NCI-H226 (cell line): Measurements from ENCODE around the gene FAF1.
A peak's percentile ranks its signal among the peaks of the same experiment; 100 is the strongest.
"Not testable (repeated sequence)": the region's sequence is repeated elsewhere in the genome, so short reads cannot be mapped to it uniquely, and the experiment has no call there.

Experiments
- DNase-seq: peaks from one replicate; pipeline ENCODE4 v3.0.0-alpha.2; 2015

The FAF1 gene

DNA sequence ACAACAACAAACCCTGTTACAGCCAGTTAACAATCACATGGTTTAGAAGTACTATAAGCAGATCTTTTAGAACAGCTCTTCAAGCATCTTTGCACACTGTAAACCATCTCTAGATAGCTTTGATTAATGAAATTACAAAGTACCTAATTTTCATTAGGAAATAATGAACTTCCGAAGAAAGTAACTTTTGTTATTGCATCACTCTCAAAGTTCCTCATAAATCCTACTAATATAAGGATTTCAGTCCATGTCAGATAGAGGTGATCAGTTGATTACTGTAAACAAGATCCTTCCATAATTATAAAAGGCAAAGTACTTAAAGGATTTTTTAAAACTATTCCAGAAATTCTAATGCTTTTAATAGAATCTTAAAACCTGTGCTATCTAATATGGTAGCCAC, 58.2 kb downstream of the FAF1 start:
- no peak for DNase-seq

DNA sequence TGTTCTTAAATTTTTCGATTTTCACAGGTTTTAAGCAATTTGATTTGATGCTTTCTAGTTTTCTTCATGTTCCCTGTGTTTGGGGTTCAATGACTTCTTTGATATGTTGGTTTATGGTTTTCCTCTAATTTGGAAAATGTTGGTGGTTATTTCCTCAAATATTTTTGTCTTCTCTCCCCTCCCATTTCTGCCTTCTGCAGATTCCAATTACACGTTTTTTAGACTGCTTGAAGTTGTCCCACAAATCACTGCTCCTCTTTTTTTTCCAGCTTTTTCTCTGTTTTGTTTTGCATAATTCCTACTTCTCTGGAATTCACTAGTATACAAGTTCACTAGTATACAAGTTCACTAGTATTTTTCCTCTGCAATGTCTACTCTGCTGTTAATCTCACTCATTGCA, 61.3 kb downstream of the FAF1 start:
- no peak for DNase-seq

DNA sequence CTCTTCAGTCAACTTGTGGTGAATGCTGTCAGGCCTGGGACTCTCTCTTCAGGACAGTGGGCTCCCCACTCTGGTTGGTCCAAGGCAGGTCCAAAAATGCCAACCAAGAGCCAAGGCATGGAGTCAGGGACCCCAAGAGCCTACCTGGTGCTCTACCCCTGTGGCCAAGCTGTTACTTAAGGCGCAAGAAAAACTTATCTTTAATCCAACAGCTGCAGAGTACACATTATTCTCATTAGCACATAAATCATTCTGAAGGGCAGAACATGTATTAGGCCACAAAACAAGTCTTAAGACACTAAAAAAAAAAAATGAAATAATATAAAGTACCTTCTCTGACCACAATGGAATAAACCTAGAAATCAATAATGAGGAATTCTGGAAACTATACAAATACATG, 65.7 kb downstream of the FAF1 start:
- no peak for DNase-seq

DNA sequence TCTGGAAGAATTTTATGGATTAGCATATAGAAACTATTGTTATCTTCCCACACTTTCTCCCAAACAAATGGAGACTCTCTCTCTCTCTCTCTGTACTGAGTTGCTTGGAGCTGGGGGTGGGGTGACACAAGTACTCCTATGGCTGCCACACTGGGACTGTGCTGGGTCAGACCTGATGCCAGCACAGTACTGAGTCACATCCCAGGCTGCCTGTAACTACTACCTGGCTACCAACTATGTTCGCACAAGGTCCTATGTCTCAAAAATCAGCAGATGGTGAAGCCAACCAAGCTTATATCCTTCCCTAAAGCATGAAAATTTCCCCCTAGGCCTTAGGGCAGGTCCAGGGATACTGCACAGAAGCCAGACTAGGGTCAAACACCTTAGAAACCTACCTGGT, 66.6 kb downstream of the FAF1 start:
- no peak for DNase-seq

DNA sequence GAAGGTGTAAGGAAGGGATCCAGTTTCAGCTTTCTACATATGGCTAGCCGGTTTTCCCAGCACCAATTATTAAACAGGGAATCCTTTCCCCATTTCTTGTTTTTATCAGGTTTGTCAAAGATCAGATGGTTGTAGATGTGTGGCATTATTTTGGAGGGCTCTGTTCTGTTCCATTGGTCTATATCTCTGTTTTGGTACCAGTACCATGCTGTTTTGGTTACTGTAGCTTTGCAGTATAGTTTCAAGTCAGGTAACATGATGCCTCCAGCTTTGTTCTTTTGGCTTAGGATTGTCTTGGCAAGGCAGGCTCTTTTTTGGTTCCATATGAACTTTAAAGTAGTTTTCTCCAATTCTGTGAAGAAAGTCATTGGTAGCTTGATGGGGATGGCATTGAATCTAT, 72.5 kb downstream of the FAF1 start:
- DNase-seq: not testable (repeated sequence)

DNA sequence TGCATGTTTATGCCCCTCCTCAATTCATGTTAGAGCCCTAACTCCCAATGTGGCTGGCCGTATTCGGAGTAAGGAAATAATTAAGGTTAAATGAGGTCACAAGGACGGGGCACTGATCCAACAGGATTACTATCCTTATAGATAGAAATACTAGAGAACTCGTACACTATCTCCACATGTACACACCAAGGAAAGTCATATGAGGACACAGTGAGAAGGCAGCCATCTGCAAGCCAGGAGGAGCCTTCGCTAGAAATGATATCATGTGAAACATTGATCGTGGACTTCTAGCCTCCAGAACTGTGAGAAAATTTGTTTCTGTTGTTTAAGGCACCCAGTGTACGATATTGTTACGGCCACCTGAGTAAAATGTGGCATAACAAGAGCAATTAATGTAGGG, 79.7 kb downstream of the FAF1 start:
- no peak for DNase-seq

DNA sequence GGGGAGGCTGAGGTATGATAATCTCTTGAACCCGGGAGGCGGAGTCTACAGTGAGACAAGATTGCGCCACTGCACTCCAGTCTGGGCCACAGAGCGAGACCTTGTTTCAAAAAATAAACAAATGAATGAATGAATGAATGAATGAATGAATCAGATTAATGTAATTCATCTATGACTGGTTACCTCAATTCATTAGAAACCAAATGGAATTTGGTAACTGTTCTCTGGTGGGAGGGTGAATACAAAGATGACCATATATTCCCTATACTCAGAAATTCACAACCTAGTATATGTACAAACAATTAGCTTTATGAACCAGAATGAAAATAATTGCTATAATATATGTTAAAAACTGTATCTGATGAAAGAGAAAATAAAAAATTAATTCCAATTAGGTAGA, 80.9 kb downstream of the FAF1 start:
- DNase-seq: no peak

DNA sequence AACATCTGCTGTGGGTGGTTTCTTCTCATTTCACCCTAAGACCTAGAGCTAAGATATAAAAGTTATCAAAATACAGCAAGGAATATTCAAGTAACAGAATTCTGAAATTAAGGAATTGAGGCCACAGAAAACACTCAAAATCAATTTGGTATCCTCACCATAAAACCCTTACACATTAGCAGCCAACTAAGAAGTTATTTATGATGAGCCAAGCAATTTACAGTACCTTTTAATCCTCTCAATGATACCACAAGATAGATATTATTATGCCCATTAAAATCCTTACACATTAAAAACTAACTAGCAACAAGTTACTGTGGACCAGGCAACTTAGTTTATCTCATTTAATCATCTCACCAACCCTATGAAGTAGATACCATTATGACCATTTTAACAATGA, 81.6 kb downstream of the FAF1 start:
- DNase-seq: no peak

DNA sequence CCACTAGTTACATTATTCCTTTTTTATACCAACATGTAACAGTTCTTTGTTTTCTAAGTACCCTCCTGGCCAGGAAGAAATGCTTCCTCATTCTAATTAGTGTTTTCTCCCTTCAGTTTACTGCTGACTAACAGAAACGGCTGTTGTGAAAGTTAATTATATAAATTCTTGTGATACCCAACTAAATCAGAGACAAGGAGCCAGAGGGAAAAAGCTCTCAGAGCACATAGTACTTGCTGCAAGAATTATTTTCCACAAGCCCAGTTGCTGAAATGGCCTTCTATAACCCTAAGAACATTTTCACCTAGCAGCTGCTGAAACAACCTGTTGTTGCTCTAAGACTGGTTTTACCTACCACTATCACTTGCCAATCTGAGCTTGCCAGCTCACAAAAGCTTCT, 82.4 kb downstream of the FAF1 start:
- DNase-seq: no peak

DNA sequence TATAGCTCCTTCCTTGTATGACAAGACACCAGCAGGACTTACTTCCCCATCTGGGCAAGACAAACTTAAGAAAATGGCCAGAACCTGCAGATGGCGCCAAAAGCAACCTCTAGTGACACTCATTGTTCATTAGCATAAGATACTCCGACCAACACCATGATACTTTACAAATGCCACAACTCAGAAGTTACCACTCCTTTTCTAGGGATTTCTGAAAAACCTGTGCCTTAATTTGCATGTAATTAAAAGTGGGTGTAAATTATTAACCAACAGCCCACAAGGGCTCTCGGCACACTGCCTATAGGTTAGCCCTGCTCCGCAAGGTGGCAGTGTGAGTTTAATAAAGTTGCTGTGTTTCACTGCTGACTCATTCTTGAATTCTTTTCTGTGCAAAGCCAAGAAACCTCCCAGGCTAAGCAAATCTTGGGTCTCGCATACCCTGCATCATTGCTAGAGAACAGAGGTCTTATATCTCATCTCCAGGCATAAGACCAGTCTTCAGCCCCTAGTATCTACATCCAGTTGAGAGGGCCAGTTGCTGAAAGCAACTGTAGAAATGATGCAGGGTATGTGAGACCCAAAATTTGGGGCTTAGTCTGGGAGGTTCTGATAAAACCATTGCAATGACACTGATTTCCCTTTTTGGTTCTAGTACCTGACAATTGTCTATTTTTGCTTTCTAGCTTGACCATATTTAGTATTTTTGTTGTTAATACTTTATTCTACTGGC, 86.4 kb downstream of the FAF1 start:
- DNase-seq: peak; percentile 40

DNA sequence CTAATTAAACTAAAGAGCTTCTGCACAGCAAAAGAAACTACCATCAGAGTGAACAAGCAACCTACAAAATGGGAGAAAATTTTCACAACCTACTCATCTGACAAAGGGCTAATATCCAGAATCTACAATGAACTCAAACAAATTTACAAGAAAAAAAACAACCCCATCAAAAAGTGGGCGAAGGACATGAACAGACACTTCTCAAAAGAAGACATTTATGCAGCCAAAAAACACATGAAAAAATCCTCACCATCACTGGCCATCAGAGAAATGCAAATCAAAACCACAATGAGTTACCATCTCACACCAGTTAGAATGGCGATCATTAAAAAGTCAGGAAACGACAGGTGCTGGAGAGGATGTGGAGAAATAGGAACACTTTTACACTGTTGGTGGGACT, 95.2 kb downstream of the FAF1 start:
- not testable (repeated sequence) for DNase-seq

DNA sequence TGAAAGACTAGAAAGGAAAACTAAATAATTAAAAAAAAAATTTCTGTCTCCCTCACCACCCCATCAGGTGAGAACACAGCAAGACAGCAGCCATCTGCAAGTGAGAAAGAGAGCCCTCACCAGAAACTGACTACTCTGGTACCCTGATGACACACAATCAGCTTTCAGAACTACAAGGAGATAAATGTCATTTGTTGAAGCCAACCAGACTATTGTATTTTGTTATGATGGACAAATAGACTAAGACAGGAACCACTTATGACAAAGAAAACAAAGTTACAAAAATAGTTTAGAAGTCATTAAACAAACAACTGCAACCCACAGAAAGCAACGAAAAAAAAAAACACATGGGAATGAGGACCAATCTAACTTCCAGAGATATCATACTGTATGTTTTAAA, 98.3 kb downstream of the FAF1 start:
- DNase-seq: no peak

DNA sequence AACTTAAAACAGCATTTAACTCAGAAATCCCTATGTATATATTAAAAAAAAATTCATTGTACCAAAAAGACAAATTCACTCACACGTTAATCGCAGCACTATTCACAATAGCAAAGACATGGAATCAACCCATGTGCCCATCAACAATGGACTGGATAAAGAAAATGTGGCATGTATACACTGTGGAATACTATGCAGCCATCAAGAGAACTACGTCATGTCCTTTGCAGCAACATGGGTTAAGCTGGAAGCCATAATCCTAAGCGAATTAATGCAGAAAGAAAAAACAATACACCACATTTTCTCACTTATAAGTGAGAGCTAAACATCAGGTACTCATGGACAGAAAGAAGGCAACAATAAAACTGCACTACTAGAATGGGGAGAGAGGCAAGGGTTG, 99.4 kb downstream of the FAF1 start:
- no peak for DNase-seq

DNA sequence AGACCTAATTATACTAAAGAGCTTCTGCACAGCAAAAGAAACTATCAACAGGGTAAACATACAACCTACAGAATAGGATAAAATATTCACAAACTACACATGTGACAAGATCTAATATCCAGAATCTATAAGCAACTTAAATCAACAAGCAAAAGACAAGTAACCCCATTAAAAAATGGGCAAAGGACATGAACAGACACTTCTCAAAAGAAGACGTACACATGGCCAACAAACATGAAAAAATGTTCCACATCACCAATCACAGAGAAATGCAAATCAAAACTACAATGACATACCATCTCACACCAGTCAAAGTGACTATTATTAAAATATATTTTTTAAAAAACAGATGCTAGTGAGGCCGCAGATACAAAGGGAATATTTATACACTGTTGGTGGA, 99.8 kb downstream of the FAF1 start:
- DNase-seq: no peak

DNA sequence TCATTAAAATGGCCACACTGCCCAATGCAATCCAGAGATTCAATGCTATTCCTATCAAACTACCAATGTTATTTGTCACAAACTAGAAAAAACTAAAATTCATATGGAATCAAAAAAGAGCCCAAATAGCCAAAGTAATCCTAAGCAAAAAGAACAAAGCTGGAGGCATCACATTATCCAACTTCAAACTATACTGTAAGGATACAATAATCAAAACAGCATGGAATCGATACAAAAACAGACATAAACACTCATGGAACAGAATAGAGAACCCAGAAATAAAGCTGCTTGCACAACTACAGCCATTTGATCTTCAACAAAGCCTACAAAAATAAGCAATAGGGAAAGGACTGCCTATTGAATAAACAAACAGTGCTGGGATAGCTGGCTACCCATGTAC, 100.4 kb downstream of the FAF1 start:
- DNase-seq: no peak

DNA sequence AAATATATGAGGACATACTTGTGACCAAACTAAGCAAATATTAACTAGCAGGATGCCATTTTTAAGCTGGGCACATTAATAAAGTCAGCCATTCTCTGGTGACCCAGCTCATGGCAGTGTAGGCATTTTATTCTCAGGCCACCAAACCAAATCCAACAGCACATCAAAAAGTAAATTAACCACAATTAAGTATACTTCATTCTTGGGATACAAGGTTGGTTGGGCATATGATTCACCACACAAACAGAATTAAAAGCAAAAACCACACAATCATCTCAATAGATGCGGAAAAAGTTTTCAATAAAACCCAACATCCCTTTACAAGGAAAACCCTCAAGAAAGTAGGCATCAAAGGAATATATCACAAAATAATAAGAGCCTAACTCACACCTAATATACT, 101.3 kb downstream of the FAF1 start:
- no peak for DNase-seq

DNA sequence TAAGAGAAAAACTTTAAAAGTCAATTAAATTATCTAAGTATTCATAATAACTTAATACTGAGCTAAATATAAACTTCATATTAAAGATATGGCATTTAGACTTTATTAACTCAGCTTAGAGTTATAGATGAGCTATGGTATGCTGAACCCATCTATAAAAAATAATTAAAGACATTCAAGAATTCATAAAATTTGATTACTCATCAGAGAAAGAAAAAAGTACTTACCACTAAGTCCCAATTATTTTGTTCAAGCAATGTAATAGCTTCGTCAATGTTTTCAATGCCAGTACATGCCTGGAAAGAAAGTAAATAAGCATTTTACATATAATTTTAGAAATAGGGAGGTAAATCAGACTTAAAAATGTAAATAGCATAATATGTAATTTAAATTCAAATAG, 102.4 kb downstream of the FAF1 start:
- no peak for DNase-seq

DNA sequence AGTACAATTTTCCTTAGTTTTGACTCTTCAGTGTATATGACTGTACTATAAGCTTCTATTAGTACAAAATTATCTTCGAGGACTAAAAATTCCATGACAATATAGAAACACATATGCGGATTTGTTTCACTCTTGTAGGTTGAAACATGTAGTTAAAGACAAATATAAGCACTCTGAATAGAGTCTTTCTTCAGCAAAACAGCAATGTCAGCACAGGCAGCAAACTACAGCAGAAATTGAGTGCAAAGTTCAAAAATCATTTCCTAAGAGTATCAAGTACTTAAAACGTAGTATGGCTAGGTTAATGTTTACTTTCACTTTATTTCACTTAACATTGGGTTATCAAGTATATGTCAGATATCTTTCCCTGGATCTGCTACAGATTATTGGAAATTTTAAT, 106.7 kb downstream of the FAF1 start:
- no peak for DNase-seq

DNA sequence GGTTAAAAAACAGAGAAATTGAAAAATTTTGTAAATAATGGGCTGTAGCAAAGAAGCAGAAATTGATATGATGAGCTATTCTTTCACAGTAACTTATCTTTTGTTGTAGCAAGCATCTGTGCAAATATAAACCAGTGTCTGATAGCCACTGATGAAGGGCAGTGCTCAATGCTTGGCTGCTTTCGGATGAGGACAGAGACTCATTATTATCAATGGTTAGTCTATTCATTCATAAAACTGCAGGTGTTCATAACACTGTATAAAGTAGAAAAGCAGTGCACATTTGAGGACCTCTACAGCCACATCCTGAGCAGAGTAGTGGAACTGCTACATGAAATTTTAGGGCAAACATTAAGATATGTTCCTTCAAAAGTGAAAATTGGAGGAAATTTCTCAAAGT, 107.2 kb downstream of the FAF1 start:
- DNase-seq: no peak

DNA sequence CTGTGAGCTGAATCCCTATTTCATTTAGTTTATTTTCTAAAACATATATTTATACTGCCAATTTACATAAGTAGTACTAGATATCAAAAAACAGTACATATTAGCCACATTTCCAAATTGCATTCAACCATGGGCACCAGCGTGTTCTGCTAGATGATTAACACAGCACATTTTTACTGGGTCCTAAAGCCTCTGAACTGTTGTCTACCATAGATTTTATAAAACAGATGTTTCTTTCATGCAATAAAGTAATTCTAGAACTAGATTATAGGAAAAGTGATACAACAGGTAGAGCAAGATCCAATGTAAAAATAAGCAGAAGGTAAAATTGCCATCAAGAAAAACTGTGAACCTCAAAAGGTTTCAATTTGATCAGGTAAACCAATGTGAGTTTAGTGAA, 108.6 kb downstream of the FAF1 start:
- no peak for DNase-seq

DNA sequence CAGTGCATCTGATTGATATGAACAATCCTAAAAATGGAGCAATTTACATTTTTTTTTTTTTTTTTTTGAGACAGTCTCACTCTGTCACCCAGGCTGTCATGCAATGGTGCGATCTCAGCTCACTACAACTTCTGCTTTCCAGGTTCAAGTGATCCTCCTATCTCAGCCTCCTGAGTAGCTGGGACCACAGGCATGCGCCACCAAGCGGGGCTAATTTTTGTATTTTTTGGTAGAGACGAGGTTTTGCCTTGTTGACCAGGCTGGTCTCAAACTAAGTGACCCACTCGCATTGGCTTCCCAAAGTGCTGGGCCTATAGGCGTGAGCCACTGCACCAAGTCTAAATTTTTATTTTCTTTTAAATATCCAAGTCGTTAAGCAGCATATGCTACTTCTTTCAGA, 109.0 kb downstream of the FAF1 start:
- DNase-seq: no peak

DNA sequence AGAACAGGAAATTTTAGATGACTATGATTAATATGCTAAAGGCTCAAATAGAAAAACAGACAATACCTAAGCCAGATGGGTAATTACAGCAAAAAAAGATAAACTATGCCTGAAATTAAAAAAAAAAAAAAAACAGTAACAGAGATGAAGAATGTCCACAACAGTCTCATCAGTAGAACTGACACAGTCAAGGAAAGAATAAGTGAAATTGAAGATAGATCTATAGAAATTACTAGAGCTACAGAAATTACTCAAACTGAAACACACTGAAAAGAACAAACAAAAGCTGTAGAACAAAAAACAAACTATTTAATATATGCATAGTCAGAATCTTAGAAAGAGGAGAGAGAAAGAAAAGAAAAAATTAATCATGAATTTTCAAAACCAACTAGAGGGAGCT, 112.8 kb downstream of the FAF1 start:
- DNase-seq: no peak

DNA sequence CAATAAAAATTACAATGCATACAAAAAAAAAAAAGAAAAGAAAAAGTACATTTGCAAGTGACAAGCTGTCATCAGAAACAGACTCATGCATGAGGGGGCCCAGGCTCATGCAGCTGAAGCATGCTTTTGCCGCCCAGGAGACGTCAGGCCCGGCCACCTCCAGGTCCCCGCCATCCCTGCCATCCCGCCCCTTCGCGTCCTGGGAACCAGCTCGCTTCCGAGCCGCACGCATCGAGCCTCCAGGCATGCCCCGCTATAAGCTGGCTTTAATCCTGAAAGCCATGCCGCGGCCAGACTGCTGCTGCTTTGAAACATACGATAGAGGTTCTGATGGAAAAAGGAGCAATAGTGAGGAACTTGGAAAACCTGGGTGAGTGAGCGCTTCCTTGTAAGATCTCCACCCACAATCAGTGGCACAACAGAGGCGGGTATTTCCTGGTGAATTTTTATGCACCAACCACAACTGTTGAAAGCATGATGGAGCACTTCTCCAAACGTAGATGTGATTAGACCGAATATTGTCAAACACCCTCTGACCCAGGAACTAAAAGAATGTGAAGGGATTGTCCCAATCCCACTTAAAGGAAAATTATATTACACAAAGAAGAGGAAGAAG, 113.7 kb downstream of the FAF1 start:
- DNase-seq: no peak

DNA sequence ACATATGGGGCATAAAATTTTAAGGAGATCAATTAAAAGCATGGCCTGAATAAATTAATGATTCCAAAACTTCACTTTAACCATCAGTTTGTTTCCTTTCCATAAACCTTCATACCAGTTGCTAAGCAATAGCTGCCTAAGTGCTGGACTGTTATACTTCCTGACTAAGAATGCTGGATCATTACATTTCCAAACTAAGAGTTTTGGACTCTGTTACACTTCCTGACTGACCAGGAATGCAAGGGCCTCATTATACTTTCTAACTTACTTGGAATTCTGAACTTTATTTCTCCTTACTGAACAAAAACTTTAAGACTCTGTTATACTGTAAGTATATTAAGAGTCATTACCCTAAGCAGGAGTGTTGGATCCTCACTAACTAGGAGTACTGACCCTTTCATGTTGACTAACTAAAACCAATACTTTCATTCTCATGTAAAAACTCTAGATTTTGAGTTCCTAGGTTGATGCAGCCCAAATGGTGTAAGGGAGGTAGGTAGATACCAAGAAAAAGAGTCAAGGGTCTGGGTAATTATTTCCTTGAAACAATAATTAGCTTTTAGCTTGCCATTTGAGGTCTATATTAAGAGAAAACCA, 118.2 kb downstream of the FAF1 start:
- peak; percentile 32 for DNase-seq

DNA sequence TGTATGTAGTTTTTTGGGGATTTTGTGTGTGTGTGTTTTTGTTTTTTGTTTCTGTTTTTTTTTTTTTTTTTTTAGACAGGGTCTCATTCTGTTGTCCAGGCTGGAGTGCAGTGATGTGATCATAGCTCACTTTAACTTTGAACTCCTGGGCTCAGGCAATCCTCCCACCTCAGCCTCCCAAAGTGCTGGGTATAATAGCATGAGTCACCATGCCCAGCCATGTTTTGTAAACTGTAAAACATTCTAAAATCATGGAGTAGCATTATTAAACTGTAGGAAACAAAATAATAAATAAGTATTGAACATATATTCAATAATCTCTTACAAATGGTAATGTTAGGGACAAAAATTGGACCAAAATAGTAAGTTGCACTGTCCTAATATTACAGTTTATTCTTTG, 124.0 kb downstream of the FAF1 start:
- DNase-seq: peak; percentile 20
